Stimulated activated CD4-positive, alpha-beta T cell treated with anti-CD3 and anti-CD28 coated beads, Interleukin-1b, Interleukin-23, amount 100 ng/mL, for 1 hour (primary cell): ENCODE results near the gene ABLIM2.

Source experiments
- DNase-seq, 2 donors: peaks; one replicate each; pipeline ENCODE4 v3.0.0-alpha.2; 2020; ENCODE audit warnings: low read depth in 2 of 2

The ABLIM2 gene

DNA sequence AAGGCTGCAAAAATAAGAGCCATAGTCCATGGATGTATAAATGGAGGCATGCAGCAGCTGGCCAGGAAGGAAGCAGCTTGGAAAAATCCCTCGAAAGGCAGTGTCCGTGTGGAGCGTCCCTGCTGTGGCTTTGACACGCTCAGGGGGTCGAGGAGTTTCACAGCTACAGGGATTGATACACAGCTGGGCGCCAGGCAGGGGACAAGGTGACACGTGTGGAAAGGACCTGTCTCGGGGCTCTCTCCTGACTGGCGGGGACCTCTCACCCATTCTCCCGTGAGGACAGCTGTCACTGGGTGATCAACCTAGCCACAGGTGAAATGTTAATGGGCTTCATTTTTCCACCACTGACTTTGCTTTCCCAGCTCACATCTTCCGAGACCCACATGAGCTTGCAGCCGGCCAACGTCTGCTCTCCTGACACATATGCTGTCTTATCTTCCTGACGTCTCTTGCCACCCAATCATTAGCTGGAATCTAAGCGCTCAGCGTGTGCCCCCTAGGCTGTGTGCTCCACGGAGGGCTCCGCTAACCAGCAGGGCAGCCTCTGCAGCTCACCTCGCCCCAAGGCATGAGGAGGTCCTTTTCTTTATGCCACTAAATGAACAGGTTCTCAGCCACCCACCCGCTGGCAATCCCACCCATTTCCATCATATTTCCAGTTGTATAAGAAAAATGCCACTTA is 129.6 kb downstream of the ABLIM2 start:
- no peak for DNase-seq

DNA sequence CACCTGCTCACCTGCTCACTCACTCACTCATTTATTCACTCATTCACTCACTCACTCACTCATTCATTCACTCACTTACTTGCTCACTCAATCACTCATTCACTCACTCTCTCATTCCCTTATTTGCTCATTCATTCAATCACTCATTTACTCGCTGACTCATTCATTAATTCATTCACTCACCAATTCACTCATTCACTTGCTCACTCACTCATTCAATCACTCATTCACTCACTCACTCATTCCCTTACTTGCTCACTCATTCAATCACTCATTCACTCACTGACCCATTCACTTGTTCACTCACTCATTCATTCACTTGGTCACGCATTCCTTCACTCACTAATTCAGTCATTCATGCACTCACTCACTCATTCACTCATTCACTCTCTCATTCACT is 130.2 kb downstream of the ABLIM2 start:
- no peak for DNase-seq

DNA sequence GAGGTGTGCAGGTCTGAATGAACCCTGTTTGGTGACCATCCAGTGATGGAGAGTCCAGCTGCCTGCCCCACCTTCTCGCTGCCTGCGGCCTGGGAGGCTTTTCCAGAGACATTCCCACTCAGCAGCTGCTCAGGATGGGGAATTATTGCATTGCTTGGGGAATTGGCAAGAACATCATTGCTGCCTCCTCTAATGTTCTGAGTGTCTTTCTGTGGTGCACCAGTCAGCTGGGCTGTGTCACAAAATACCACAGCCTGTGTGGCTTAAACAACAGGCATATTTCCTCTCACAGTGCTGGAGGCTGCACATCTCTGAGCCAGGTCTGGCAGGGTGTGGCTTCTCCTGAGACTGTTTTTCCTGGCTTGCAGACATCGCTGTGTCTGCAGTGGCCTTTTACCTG is 132.2 kb downstream of the ABLIM2 start:
- DNase-seq: no peak

DNA sequence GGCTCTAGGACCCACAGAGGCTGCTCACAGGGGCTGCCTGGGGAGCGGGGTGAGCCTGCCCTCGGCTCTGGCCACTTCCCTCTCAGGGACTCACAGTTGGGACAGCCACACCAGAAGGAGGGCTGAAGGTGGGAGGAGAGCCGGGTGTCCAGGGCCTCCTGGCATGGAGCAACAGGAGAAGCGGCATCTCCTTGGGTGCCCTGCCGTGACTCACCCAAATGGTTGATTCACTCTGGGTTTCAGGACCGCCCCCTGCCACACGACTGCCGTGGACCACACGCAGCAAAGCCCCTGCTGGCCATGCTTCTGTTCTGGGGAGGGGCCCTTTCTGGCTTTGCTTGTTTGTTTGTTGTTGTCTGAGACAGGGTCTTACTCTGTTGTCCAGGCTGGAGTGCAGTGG is 132.9 kb downstream of the ABLIM2 start:
- no peak for DNase-seq

DNA sequence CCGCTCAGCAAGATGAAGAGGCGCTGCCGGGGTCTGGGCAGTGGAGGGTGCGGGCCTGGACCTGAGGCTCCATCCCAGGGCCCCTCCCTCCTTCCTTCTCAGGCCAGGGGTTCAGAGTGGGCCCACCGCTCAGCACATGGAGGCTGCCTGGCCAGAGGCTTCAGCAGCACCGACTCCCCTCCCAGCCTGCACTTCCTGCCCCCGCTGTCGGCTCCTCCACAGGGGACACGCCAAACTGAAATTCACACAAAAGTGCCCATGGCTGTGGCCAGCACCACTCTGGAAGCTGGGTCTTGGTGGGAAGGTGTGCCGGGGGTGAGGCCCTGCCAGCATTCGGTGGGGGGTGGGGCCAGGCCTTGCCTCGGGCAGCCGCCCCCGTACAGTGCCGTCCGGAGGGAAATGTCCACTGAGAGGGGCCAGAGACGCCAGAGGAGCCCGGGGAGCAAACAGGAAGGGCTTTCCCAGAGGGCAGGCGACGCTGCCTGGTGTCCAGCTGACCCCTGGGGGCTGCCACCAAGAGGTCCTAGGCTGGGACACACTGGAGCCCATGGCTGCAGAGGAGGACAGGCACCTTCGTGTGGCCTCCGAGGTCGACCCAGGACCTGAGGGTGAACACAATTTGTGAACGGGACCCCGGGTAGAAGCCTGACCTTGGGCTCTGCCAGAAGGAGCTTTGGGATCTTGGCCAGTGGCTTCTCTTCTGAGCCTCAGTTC is 134.4 kb downstream of the ABLIM2 start:
- no peak for DNase-seq

DNA sequence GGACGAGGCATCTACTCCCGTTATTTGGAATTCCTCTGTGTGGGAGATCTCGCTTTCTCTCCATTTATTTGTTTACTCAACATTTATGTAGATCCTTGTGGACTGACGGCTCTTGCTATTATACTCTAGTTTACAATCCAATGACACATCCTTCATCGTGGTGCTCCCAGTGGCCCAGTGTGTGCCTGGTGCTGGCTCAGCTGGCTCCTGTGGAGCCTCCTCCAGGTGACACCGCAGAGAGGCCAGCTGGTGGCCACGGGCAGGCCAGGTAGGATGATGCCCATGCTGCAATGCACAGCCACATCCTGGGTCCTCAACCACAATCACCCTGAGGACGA is 134.9 kb downstream of the ABLIM2 start:
- DNase-seq: no peak

DNA sequence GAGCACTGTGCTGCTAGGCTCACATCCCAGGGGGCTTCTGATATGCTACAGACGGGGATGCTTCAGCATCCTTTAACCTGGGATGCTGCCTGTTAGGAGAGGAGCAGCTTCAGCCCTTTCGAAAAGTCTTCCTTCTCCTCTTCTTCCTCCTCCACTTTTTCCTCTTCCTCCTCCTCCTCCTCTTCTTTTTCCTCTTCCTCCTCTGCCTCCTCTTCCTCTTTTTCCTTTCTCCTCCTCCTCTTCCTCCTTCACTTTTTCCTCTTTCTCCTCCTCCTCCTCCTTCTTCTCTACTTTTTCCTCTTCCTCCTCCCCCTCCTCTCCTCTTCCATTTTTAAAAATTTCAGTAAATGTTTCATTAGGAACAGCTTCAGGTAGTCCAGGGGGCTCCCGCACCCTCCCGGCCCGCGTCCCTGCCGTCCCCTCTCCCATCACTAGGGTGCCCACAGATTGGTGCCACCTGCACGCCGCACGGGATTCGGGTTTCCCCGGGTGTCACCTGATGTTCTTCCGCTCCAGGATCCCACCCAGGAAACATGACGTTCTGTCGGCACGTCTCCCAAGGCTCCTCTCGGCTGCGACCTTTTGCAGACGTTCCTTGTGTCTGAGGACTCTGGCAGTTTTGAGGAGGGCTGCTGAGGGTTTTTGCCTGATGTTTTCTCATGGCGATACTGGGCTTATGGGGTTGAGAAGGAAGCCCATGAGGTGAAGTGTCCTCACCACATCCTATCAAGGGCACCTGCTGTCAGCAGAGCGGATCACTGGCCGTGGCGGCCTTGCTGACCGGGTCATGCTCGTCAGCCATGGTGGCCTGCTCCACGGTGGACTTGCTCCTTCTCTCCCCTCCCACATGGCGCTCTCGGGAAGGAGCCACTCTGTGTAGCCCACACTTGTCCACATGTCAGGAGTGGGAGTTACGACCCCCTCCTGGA is 135.6 kb downstream of the ABLIM2 start:
- DNase-seq: no peak

DNA sequence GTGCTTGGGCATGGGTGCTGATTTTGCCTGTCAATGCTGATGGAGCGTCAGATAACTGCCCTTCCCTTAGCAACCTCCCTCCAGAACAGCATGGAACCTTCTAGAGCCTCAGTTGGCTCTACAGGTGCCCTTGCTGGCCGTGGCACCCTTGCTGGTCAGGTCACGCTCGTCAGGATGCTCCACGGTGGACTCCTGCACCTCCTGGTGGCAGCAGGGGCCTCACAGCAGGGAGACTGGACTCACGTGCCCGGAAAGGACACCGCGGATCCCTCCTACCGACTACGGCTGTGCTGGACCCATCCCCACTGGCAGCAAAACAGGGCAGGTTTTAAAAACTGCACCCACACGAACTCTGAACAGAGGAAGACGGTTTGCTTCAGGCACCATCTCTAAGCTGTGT is 136.8 kb downstream of the ABLIM2 start:
- no peak for DNase-seq

DNA sequence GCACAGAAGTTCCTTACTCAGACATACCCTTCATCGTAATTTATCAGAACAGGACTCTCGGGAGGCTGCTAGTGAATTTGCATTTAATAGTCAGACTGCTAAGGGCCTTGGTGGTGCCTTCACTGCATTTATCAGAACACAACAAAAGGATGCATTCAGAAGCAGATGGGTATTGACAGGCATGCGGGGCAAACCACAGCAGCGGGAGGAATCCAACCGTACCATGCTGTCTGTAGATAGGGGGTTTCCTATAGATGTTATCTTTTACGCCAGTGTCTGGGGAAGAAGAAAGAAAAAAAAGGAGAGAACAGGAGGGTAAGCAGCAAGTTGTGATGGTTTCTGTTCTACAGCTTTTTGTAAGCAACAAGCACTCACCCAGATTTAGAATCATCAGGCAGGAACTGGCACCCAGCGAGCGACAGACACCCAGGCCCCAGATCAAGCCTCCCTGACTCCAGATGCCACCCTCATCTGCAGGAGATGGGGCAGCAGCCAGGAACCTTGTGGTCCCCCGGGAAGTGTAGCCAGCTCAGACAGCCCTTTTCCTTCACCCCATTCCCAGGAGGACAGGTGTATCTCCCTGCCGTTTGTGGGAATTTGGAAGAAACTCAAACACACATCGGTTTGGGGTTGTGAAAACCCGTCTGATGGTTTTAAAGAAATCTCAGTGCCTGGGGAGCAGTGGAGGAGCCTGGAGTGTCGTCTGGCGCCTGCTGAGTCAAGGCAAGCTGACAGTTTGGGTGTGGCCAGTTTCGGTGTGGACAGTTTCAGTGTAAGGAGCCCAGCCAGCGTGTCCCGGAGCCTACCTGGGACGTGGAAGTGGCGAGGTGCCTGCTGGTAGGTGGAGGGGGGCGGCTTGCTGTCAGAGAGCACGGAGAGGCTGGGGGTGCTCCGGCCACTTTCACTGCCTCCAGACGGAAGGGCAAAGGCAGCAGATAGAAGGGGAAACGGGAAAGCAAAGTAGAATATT is 138.9 kb downstream of the ABLIM2 start:
- no peak for DNase-seq

DNA sequence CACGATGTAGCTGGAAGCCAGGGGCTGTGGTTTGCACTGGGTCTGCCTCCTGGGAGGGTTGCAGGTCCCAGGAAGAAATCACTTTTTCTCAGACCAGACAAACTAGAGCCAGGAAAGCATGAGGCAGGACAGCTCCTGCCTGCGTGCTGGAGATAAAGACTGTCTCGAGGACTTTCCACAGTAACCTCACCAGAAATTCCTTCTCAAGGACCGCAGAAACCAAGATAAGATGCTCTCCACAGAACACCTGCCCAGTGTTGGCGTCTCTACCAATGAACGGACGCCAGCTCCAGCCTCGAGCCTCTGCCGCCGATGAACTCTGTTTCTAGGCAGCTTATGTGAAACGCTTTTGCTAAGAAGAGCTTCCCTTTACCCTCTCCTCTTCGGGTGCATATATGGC is 142.1 kb downstream of the ABLIM2 start:
- DNase-seq: no peak

DNA sequence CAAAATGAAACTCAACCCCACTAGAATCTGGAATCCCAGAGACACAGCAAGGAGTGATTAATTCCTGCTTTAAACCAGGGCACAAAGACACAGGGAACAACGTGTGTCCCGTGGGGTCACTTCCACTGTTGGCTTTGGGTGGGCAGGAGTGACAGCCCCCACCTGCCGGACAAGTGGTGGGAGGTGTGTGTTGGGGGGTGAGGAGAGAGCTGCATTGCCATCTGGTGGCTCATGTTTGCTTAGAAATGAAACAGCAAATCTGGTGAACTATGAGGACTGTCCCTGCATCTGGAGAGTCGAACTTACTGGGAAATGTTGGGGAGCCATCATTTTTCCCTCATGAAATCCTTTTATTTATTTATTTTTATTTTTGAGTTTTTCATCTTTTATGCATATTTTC is 143.1 kb downstream of the ABLIM2 start:
- no peak for DNase-seq

DNA sequence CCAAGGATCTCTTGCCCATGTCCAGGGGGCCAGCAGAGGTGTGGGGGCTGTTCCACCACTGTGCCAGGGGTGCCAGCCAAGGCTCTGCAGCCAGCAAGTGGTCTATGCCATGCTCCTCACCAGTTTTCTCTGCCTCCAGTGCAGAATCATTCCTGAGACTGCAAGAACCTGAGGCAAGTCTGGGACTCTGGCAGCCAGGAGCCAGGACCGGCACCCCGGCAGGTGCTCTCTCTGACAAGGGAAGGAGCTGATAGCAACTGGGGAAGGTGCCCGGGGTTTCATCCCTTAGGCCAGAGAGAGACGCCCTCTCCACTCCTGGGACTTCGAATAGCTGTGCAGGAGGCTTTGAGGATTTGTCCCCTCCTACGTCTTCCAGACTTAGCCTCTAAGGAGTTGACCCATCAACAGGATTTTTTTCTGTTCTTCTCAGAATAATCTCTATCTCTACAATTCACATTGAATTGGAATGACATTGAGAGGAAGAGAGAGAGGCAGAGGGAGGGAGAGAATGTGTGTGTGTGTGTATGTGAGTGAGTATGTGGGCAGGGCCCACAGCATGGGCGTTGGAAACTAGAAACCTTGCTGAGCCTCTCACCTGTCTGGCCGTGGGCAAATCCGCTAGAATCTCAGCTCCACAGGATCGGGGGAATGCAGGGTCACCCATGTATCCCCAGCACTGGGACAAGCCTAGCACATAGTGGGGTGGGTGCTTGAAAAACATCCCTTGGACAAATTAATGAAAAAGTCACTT is 144.5 kb downstream of the ABLIM2 start:
- DNase-seq: no peak

DNA sequence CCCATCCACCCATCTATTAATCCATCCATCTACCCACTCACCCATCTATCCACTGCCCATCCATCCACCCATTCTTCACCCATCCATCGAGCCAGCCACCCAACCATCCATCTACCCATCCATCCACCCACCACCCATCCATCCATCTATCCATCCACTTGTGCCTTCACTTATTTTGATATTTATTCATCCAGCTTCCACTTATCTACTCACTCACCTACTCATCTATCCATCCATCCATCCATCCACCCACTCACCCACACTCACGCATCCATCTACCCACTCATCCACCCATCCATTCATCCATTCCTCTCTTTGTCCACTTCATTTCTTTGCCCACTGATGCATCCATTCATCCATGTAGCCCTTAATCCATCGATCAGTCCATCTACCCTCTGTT is 146.1 kb downstream of the ABLIM2 start:
- no peak for DNase-seq

DNA sequence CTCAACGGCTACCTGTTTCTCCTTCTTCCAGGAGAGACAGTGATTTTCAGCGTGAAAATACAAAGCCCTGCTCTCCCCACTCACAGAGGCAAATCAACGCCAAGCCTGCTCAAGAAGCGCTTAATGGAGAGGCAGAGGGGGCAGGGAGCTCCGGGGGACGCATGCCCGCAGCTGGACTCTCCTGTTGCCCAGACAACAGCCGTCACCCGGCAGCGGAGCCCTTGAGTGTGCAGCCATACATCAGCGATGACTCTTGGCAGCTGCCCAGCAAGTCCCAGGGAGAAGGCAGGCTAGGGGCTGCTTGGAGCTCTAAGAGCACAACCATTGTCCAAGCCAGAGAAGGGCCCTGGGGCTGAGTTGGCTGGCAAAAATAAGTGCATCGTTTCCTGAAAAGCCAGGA is 148.0 kb downstream of the ABLIM2 start:
- DNase-seq: no peak

DNA sequence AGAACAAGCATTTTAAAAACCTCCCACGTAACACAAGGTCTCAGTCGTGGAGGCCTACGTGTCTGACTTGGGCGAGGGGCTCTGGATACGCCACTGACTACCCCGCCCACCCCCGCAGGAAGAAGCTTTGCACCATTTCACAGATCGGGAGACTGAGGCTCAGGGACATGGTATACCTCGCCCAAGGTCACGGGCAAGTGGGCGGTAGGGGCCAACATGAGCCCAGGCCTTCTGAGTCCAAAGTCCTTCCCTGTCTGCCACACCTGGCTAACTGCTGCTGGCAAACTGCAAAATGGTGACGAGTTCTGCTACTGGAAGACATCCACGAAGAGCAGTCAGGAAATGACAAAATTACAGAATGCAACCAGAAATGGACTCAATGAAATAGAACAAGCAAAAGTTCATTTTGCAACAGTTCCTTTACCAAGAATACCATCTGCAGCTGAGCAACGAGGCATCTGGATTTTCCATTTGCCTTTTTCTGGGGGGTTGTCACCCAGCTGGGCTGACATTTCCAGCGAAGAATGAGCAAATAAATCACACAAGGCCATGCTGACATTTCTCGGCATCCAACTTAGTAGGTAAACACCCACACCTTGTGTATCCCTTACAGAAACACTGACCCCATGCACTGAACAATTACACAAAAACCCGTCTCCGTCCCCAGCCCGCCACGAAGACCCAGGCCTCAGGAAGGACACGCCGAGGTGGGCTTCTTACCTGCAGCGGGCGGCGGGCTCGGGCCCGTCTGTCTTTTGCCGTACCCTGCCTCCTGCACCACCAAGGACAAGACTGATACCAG is 148.7 kb downstream of the ABLIM2 start:
- DNase-seq: no peak

DNA sequence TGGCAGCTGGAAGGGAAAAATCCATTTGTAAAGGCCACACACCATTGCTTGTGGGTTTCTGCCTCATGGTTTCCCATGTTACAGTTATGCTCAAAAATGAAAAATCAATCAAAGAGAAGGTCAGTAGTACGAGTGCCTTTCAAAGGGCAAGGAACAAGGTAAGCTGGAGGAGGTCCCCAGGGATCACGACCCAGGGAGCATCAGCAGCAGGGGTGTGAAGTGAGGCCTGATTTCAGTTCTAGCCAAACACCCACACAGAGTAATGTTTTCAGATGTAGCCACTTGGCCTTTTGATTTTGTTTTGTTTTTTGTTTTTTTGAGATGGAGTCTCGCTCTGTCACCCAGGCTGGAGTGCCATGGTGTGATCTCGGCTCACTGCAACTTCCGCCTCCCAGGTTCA is 149.5 kb downstream of the ABLIM2 start:
- no peak for DNase-seq

DNA sequence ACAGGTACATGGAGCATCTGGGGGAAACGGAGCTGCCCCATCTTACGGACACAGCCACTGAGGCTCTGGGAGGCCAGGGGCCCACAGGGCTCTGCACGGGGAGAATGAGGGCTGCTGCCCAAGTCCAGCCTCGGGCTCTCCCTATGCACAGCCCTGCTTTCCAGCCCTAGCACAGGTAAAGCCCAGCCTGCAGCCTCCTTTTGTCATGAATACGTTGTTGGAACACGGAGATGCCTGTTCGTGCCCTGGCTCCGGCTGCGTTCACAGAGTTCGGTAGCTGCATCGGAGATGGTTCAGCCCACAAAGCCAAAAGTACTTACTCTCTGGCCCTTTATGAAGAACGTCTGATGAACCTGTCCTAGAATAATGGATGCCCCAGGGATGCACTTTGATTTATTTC is 150.2 kb downstream of the ABLIM2 start:
- no peak for DNase-seq

DNA sequence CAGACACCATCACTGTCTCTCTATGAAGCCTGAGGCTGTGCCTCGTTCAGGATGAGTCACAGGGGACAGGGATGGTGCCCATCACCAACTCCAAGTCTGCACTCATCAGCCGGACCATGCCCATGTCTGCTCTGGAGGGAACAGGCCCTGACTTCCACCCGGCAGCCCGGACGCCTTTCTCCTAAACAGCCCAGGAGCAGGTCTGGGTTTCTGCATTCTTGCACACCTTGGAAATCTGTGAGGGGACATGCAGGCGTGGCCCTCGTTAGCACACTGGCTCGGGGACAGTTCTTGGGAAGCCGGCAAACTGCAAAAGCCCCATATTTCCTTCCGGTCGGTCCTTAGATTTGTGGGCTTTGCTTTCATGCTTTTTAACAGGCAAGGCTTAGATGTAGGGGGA is 151.0 kb downstream of the ABLIM2 start:
- no peak for DNase-seq

DNA sequence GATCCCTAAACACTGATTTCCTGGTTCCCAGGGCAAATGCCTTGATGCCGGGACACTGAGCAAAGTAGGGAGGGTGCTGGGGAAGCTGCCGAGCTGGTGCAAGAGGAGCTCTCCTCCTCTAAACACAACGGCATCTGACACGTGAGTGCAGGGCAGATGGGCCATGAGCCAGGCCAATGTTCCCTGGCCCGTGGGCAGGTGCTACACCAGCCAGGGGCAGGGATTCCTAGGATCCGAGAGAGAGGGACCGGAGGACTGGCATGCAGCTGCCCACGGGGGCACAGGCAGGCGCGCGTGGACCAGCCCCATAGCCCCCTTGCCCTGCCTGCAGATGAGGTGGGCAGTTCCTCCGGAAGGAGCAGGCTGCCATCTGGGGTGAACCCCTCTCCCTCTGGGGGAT is 152.1 kb downstream of the ABLIM2 start:
- no peak for DNase-seq

DNA sequence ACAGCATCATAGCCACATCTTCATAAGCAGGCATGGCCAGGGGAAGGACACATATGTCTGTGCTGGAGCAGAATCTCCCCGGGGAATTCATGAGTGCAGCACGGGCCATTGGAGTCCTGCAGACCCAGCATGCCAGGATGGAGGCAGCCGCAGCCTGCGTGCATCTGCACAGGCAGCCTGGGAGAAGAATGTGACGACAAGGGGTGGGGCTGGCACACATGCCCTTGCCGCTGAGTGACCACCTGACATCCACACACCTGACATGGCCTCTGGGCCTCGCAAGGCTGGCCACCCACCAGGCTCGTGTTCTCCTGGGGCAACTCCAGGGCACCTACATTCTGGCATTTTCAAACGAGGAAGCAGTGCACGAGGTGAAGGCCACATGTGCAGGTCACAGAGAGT is 152.8 kb downstream of the ABLIM2 start:
- no peak for DNase-seq
